ACC112 (cell line): ENCODE data around the gene PRELP.

Source experiments
- H2AFZ ChIP-seq: fragments of 200-600 bp; sonication (generic); one replicate; pipeline ENCODE4 v1.6.0; 2017; ENCODE audit warnings: antibody characterized with exemption, low read length; ENCODE audit not compliant: unreplicated experiment
- H3K27ac ChIP-seq: fragments of 200-600 bp; sonication (generic); 2 replicates; pipeline ENCODE4 v1.5.1; 2014; ENCODE audit warnings: low read depth, mild to moderate bottlenecking, antibody characterized with exemption, low read length, moderate library complexity
- H3K27me3 ChIP-seq: fragments of 200-600 bp; sonication (generic); 2 replicates; pipeline ENCODE4 v1.6.1; 2014; ENCODE audit warnings: mild to moderate bottlenecking, antibody characterized with exemption, low read length, moderate library complexity, mixed read lengths; ENCODE audit not compliant: insufficient read depth
- H3K36me3 ChIP-seq: fragments of 200-600 bp; sonication (generic); 2 replicates; pipeline ENCODE4 v1.6.1; 2016; ENCODE audit warnings: mild to moderate bottlenecking, antibody characterized with exemption, low read length, moderate library complexity, mixed read lengths; ENCODE audit not compliant: insufficient read depth
- H3K4me1 ChIP-seq: fragments of 200-600 bp; sonication (generic); one replicate; pipeline ENCODE4 v1.6.1; 2016; ENCODE audit warnings: low read length, mixed read lengths; ENCODE audit not compliant: insufficient read depth, unreplicated experiment, control insufficient read depth
- H3K4me3 ChIP-seq: fragments of 200-600 bp; sonication (generic); 2 replicates; pipeline ENCODE4 v1.5.1; 2014; ENCODE audit warnings: mild to moderate bottlenecking, low read depth, low read length
- H3K79me2 ChIP-seq: fragments of 200-600 bp; sonication (generic); one replicate; pipeline ENCODE4 v1.6.0; 2016; ENCODE audit warnings: low read length; ENCODE audit not compliant: control insufficient read depth, unreplicated experiment, insufficient read depth

The PRELP gene

GRCh38 chr1:203477748-203478147, 2.1 kb downstream of the PRELP start:
- peaks cover 3% of the 10 kb centered on the region for H3K27me3 ChIP-seq
- H3K36me3 ChIP-seq, result no peaks in the 10 kb centered on the region
- peaks cover 22% of the 10 kb centered on the region for H3K4me1 ChIP-seq
- no peaks in the 10 kb centered on the region for H3K79me2 ChIP-seq
- H3K27ac ChIP-seq, result no peak overlapping the region
- H3K4me3 ChIP-seq, result no peak overlapping the region
- H2AFZ ChIP-seq, result no peak overlapping the region

DNA sequence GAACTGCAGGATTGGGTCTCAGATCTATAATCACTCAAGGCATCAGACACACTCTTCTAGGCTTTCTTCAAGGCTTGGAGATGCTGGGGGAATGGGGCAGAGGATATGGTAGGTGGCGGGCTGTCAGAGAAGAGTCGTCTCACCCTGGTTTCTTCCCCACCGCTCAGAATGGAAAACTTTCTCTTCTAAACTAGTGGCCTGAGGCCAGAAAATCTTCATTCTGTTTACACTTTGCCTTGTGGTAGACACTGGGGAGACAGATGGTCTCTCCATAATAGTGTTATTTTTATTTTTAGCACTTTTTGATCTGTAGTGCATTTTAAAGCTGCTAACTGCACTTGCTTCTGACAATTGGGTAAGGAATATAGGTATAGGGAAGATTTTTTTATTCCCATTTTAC, 2.6 kb downstream of the PRELP start:
- peaks cover 22% of the 10 kb centered on the region for H3K4me1 ChIP-seq
- H3K27ac ChIP-seq, result no peak overlapping the region
- H3K79me2 ChIP-seq, result no peaks in the 10 kb centered on the region
- no peak overlapping the region for H2AFZ ChIP-seq
- H3K4me3 ChIP-seq, result no peak overlapping the region
- H3K36me3 ChIP-seq, result no peaks in the 10 kb centered on the region
- no peaks in the 10 kb centered on the region; the same call in 1 of the 2 replicates for H3K27me3 ChIP-seq

- H3K27ac ChIP-seq, result no peak overlapping the region
- peaks cover 22% of the 10 kb centered on the region for H3K4me1 ChIP-seq
- no peak overlapping the region for H2AFZ ChIP-seq
- H3K27me3 ChIP-seq, result no peaks in the 10 kb centered on the region; the same call in 1 of the 2 replicates
- no peaks in the 10 kb centered on the region for H3K79me2 ChIP-seq
- no peaks in the 10 kb centered on the region for H3K36me3 ChIP-seq
- H3K4me3 ChIP-seq, result no peak overlapping the region
Observed at GRCh38 chr1:203478986-203479385, 3.4 kb downstream of the PRELP start.

- peak overlapping the region; percentile 69; the same call in 1 of the 2 replicates for H3K27ac ChIP-seq
Observed at GRCh38 chr1:203479646-203480045, 4.0 kb downstream of the PRELP start.

GRCh38 chr1:203480084-203480483, 4.5 kb downstream of the PRELP start:
- Histone ChIP-seq H3K4me1 (peaks cover 22% of the 10 kb centered on the region), H3K36me3 (no peaks in the 10 kb centered on the region), H3K4me3 (peak overlapping the region; percentile 48), H3K27me3 (no peaks in the 10 kb centered on the region; the same call in 1 of the 2 replicates), H3K79me2 (no peaks in the 10 kb centered on the region), H3K27ac (peak overlapping the region; percentile 69), H2AFZ (peak overlapping the region; percentile 94)

More at GRCh38 chr1:203479646-203480045, 4.0 kb downstream of the PRELP start:
- H3K27me3 ChIP-seq, result no peaks in the 10 kb centered on the region; the same call in 1 of the 2 replicates
- no peak overlapping the region for H3K4me3 ChIP-seq
- no peak overlapping the region for H2AFZ ChIP-seq
- H3K79me2 ChIP-seq, result no peaks in the 10 kb centered on the region
- H3K36me3 ChIP-seq, result no peaks in the 10 kb centered on the region
- peaks cover 22% of the 10 kb centered on the region for H3K4me1 ChIP-seq

DNA sequence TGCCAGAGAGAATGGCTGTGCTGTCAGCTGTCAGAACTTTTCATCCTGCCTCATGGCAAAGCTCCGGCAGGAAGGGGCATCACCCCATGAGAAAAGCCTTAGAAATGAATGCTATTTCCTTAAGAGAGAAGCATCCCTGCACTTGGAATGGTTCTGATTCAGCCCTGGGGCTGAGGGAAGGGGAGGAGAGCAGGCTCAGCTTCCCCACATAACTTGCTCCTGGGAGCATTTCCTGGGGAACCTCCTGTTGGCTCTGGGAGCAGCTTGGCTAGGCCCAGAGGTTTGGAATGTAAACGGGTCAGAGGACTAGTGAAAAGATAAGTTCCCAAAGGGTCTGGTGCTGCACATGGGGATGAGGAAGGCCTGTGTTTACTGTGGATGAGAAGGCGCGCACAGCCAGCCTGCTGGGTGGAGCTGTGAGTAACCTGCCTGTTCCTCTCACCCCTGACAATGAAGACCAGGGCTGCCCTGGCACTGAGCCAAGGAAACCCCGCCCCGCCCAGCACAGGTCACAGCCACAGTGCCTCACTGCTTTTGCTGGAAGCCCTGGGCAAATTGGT, 5.0 kb downstream of the PRELP start:
- Histone ChIP-seq H3K4me1 (peaks cover 22% of the 10 kb centered on the region), H3K4me3 (peak overlapping the region; percentile 48), H3K79me2 (no peaks in the 10 kb centered on the region), H3K36me3 (no peaks in the 10 kb centered on the region), H3K27me3 (no peaks in the 10 kb centered on the region; the same call in 1 of the 2 replicates), H2AFZ (peak overlapping the region; percentile 94), H3K27ac (peak overlapping the region; percentile 69)

GRCh38 chr1:203481196-203481595, 5.6 kb downstream of the PRELP start:
- Histone ChIP-seq H3K4me3 (no peak overlapping the region), H3K27me3 (no peaks in the 10 kb centered on the region), H2AFZ (peak overlapping the region; percentile 59), H3K27ac (peak overlapping the region; percentile 69), H3K79me2 (no peaks in the 10 kb centered on the region), H3K4me1 (peaks cover 22% of the 10 kb centered on the region), H3K36me3 (no peaks in the 10 kb centered on the region)

DNA sequence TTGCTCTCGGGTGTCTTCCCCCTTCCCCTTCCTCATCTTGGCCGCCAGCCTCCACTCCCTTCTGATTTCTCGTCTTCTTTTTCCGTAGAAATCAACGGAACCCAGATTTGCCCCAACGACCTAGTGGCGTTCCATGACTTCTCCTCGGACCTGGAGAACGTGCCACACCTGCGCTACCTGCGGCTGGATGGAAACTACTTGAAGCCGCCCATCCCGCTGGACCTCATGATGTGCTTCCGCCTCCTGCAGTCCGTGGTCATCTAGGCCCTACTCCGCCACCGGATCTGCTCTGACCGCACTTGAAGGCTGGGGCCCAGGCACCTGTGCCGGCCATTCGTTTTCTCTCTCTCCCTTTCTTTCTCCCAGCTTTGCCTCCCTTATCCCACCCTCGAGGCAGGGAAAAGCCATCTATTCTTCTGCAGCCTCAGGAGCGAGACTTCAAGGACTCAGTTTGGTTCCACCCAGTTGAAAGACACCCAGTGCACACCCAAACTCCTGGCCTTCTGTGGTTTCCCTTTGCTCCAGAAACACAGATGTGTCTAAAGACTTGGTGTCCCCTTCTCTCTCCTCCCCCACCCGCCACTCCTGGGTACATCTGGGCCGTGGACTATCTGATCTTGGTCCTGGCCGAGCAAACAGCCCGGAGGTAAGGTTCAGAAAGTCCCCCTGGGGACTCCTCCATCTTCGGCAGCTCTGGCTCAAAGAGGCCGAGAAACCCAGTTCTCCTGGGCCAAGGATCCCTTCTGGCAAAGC, 11.2 kb downstream of the PRELP start:
- Histone ChIP-seq H3K79me2 (no peaks in the 10 kb centered on the region), H3K4me1 (peaks cover 7% of the 10 kb centered on the region), H3K27ac (peak overlapping the region; percentile 65), H3K4me3 (peak overlapping the region; percentile 69), H2AFZ (peak overlapping the region; percentile 89), H3K36me3 (no peaks in the 10 kb centered on the region), H3K27me3 (no peaks in the 10 kb centered on the region; the same call in 1 of the 2 replicates)

- H3K27ac ChIP-seq, result no peak overlapping the region
- no peak overlapping the region for H2AFZ ChIP-seq
- peaks cover 7% of the 10 kb centered on the region for H3K4me1 ChIP-seq
- no peak overlapping the region for H3K4me3 ChIP-seq
- H3K79me2 ChIP-seq, result no peaks in the 10 kb centered on the region
- no peaks in the 10 kb centered on the region; the same call in 1 of the 2 replicates for H3K27me3 ChIP-seq
- no peaks in the 10 kb centered on the region for H3K36me3 ChIP-seq
Observed at GRCh38 chr1:203488539-203488938, 12.9 kb downstream of the PRELP start.

GRCh38 chr1:203490607-203491006, 15.0 kb downstream of the PRELP start:
- Histone ChIP-seq H3K27ac (no peak overlapping the region), H2AFZ (no peak overlapping the region), H3K4me1 (peaks cover 7% of the 10 kb centered on the region), H3K36me3 (no peaks in the 10 kb centered on the region), H3K79me2 (no peaks in the 10 kb centered on the region), H3K4me3 (no peak overlapping the region), H3K27me3 (no peaks in the 10 kb centered on the region; the same call in 1 of the 2 replicates)

DNA sequence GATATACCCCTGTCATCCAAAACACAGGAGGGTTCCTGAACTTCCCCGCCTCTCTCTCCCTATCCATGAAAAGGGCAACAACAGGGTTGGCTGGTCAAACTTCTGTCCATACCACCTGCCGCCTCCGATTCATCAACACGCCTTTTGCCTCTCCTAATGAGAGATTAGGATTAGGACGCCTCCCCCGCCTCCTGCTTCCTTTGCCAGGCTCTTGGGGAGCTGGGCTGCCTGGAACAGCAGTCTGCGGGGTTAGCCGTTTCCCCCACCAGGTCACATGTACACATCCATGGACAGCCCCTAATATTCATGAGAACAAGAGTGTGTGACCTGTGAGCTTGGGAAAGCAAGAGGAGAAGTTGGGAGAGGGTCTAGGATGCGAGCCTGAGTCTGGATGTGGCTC, 16.1 kb downstream of the PRELP start:
- H2AFZ ChIP-seq, result no peak overlapping the region
- H3K36me3 ChIP-seq, result no peaks in the 10 kb centered on the region
- peaks cover 6% of the 10 kb centered on the region for H3K4me1 ChIP-seq
- H3K4me3 ChIP-seq, result no peak overlapping the region
- no peaks in the 10 kb centered on the region for H3K79me2 ChIP-seq
- H3K27me3 ChIP-seq, result no peaks in the 10 kb centered on the region; the same call in 1 of the 2 replicates
- H3K27ac ChIP-seq, result no peak overlapping the region
